CD4-positive, alpha-beta T cell treated with Interferon alpha-2 for 1 hour (primary cell): ENCODE results near the gene UGT1A9.

ENCODE experiments used
- DNase-seq, 2 donors: peaks; one replicate each; pipeline ENCODE4 v3.0.0-alpha.2; 2020 to 2022

UGT1A9 gene

DNA sequence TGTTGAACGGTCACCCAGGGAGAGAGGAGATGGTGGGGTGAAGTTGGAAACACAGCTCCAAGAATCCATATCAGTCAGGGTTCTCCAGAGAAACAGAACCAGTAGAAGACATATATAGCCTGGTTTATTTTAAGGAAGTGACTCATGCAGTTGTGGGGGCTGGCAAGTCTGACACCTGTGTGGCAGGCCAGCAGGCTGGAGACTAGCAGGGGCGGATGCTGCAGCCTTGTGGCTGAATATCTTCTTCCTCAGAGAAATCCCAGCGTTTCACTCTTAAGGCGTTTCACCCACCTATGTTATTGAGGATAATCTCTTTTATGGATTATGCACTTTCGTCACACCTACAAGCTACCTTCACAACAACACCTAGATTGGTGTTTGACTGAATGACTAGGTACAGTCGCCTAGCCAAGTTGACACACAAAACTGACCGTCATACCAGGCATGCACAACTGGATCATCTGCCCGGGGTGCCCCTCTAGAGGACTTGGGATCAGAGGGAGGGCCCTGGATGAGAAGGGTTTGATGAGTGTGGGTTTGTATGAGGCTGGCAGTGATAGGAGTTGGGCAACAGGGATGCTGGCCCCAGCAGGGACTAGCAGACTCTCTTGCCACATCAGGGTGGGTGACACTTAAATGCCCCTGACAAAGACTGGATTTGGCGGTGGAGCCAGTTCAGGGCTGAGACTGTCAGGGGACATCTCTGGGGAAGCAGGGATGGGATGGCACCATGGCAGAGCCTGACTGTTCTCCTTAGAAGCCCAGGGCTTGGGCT lies 129.8 kb downstream of the UGT1A9 start:
- DNase-seq = no peak

DNA sequence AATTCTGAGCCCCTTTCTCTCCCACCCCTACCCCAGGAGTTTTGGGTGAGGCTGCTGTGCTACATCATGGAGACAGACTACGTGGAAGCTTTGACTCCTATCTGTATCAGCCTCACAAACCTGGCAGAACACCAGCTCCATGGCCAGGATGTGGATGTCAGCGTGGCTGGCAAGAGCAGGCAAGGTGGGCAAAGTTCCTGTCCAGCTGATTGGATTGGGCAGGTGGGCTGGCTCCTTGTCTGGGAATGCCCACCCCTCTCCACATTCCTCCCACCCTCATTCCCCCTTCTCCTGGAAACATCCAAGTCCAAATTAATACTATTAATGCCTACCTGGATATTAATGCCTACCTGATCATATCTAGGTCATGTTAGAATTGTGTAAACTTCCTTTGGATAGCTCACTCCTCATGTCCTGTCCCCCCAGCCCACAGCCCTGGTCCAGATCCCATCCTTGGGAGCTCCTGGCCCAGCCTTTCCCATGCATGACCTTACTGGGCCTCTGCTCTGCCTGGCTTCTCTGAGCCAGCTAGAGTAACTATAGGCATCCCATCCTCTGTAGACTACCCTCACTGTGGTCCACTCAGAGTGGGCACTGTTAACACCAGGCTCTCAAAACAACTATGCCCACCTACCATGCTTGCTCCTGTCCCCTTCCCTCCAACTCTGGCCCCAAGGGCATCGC lies 130.6 kb downstream of the UGT1A9 start:
- no peak for DNase-seq

DNA sequence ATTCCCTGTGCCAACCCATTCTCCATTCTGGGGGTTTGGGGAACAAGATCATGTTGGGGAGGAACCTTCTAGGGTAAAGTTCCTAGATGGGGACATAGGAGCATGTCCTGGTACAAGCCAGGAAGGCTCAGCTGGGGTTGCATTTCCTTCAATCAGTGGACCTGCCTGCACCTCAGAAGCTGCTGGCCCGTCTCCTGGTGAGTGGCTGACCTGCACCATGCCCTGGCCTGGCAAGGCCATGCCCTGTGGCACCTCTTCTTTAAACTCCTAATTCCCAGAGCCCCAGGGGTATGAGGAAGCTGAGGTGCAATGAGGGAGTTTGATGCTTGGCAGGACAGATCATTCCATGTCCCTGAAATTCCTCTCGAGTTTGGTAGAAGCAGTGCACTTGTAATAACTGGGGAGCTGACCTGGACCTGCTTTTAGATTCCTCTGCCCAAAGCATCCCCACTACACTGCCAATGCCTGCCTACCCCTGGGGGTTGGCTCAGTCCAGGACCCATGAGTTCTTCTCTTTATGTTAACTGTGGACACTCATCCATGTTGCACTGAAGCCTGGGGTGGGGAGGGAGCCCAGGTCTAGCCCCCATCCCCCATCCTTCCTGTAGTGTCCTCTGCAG lies 131.7 kb downstream of the UGT1A9 start:
- no peak for DNase-seq

DNA sequence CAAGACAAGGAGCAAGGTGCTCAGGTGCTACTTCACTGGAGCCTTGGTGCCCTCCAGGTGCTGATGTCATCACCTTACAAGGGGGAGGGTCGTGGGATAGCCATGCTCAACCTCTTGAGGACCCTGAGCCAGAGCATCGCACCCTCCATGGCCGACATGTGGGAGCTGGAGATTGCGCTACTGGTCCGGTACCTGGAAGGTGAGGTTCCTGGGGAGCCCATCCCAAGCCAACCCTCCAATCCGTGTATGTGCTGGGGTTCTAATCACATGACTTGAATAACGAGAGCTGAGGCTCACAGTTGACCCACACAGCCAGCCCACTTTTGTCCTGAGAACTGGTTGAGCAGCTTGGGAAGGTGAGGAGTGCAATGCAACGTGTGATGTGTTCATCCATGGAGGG lies 132.3 kb downstream of the UGT1A9 start:
- DNase-seq = no peak

DNA sequence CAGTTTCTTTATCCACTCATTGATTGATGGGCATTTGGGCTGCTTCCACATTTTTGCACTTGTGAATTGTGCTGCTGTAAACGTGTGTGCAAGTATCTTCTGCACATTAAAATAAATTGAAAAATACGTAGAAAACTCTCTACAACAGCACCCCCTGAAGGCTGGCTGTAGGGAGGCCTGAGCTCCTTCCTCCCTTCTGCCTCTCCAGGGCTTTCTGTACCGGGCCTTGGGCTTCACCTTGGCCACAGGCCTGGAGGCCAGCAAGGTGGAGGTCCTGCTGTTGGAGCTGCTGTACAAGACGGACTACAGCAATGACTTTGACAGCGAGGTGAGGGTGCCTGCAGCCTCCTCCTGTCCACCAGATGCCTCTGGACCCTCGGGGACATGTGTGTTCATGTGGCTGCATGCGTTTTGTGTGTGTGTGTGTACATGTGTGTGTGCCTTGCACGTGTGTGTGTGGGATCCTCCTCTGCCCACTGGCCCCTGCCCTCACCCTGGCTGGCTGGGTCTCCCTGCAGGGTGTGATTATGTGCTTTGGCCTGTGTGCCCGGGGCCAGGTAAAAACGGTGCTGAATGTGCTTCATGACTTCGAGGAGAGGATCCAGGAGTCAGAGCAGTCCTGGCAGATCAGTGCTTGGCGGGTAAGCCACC lies 135.6 kb downstream of the UGT1A9 start:
- DNase-seq = no peak

DNA sequence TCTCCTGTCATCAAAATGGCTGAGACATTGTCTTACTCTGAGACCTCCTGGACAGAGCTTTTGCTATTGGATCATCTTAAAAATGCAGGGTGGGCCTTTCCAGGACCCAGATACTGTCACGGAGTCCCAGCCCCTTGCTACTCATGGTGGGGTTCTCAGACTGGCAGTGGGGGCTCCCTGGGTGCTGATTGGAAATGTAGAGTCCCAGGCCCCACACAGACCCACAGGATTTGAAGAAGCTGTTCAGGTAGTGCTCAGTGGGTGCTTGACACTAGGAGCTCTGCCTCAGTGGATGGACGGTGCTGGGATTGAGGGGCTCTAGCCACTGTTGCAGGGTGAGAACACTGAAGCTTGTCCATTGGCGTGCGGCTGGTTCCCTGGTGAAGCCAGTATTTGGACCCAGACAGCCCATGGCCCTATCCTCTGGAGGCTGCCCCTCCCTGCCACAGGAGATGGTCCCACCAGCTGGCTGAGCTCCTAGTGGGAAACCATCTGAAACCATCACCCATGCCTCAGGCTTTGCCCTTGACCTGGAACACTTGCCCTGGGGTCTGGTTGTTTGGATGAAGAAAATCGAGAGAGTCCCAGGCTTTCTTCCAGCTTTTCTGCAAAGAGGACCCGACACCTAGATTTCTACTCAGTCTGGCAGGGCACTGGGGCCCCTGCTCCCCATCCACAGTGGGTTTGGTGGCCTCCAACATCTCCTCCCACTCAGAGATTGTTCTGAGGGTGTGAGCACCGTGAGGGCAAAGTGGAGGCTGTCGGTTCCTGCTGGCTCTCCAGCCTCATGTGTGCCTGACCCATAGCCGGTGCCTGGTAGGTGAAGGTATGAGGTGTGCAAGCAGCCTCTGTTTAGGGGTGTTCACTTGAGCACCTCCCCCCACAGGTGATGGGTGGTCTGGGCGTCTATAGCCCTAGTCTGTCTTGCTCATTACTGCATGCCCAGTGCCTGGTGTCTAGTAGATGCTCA lies 136.6 kb downstream of the UGT1A9 start:
- no peak for DNase-seq

DNA sequence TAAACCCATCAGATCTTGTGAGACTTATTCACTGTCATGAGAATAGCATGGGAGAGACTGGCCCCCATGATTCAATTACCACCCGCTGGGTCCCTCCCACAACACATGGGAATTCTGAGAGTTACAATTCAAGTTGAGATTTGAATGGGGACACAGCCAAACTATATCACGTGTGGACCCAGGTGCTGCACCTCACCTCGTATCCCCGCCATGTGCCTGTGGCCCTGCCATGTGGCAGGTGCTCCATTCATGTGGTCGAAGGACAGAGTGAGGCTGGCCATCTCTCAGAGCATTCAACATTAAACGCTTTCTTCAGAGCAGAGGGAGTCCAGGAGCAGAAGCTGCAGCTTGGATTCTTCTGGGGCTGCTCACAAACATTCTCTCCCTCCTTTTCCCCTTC lies 138.7 kb downstream of the UGT1A9 start:
- no peak for DNase-seq

DNA sequence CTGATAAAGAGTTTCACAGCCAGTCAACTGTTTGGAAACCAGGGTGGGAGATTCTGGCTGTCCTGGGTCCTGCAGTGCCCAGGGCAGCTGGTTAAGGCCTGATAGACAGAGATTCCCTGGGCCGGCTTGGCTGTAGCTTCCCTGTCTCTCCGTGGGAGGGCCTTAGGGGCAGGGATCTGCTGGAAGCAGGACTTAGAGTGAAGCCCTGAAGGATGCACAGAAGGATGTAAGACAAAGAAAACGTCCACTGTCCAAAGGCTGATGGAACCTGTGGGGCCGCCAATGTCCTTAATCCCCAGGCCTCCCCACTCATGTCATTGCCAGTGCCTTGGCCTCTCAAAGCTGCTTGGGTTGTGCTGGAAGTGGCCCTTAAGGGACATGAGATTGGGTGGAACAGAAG lies 139.4 kb downstream of the UGT1A9 start:
- DNase-seq = no peak

DNA sequence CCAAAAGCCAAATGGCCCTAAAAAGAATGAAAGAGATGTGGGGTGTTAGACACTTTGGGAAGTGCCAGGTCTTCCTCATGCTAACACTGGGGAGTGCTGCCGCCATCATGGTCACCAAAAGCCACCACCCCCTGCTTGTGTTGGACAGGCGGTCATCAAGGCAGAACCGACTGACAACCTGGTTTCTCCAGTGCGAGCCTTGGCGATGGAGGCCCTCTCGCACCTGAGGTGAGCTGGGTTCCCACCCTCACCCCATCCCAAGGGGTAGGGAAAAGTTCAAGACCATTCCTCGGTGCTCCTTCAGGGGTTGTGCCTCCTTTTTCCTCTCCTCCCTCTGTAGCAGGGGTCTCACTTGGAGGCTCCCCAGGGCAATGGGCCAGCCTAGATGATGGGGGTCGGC lies 140.0 kb downstream of the UGT1A9 start:
- no peak for DNase-seq

DNA sequence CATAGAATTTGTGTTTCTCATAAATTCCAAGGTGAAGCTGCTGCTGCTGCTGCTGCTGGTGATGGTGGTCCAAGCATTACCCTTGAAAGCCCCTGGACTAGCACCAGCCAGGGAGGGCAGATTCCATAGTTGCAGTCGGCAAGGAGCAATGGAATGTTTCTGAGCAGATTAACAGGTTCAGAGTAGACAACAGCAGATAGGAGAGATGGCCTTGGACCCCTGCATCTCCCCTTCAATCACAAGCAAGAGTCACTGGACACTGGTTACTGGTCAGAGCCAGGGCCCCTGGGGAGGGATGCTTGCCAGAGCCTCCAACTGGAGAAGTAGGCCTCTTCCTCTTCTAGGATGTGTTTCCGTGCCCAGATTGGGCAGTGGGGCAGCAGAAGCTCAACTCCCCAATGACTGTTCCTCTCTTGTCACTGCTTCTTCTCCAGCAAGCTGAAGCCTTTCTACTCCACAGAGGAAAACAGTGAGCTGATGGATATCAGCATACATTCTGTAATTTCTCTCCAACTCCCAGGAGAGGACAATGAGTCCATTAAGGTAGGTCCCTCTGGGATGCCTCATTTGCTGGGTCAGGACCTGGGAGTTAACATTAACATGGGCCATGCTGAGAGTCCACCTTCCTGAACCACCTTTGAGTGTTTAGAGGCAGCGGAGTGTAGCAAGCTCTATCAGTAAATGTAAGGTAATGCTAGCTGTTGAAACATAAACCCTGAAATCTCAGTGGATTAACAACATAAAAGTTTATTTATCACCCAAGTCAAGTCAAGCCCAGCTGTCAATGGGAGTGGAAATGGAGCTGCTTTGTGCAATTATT lies 141.7 kb downstream of the UGT1A9 start:
- DNase-seq = no peak

DNA sequence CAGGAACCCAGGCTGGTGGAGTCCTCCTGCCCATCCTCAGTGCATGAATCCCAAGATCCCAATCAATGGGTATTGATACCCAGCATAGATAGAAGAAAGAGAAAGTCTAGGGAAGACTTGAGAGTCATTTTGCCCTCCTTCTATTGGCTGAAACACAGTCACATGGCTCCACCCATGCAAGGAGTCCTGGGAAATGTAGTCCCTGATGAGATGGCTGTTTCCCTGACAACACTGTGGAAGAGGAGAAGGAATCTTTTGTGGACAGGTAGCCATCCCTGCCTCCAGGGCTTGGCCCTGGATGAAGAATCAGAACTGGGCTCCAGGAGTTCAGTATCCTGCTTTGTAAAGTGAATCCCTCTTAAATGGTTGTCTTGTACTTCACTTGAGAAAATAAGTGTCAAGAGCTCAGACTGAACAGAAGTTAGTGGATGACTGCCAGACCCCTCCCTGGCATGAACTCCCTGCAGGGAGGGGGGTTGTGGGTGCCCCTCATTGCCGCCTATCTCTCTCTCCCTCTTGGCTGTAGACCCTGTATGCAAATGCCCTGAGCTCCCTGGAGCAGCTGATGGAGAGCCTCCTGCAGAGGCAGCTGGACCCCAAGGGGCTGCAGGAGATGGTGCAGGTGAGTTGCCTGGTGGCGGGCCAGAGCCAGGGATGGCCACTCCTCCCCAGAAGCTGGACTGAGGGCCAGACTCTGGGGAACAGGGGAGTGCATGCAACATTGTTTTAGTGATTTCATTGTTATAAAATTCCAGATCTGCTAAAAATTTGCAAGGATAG lies 142.5 kb downstream of the UGT1A9 start:
- no peak for DNase-seq

DNA sequence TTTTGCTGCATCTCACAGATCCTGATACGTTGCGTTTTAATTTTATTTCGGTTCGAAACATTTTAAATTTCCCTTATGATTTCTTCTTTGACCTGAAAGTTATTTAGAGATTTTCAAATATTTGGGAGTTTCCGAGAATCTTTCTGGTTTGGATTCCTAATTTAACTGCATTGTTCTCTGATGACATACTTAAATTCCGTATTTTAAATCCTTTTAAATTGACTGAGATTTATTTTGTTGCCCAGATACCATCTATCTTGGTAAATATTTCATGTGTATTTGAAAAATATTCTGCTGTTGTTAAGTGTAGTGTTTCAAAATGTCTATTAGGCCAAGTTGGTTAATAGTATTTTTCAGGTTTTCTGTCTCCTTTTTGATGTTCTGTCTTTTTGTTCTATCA lies 144.2 kb downstream of the UGT1A9 start:
- DNase-seq = no peak

DNA sequence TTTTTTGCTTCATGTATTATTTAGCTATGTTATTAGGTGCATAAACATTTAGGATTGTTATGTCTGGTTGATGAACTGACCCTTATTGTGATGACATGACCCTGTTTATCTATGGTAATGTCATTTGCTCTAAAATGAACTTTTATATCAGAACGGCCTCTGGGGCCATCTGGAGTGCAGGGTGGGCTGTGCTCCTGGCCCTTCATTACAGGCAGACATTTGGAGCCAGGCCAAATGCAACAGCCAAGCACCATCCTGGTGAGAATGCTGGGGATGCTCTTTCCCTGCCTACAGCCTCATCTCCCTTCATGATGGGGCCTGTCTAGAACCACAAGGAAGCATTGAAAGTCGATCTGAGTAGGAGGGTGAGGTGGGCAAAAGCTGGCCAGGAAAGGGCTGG lies 144.6 kb downstream of the UGT1A9 start:
- DNase-seq = no peak

DNA sequence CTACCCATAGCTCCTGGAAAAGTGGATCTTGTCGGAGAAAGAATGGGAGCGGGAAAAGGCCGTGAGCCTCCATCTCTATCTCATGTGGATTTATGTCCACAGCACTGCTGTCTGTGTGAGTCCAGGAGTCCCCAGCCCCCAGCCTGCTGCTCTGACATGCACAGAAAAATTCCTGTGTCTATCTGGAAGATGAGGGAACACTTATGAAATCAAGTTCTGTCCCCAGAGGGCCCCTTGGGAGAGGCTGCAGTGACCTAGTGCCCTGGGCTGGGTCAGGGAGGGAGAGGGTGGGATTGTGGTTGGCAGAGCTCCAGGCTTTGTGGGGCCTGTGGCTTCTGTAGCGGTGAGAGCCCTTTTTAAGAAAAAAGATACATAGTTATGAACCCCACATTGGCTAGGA lies 145.1 kb downstream of the UGT1A9 start:
- DNase-seq = no peak

DNA sequence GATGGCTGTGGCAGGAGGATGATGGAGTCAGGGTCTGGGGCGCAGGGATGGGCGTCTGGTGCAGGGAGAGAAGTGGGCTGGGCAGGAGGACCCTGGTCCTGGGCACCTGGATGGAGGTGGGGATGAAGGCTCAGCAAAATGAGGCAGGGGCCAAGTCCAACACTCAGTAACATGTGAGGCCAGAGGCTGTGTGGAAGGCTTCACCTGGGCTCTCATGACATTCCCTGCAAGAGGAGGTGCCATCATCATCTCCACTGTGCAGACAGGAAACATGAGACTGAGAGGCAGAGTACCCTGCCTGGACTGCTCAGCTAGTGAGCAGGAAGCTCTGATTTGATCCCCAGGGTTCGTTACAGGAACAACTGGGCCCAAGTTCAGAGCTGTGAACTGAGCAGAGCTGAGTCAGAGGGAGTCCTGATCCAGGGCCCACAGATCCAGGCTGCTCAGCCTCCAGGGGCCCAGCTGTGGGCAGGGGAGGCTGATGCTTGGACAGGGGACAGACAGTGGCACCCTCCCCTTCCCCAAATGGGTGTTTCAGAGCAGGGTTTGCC lies 145.7 kb downstream of the UGT1A9 start:
- DNase-seq = no peak

DNA sequence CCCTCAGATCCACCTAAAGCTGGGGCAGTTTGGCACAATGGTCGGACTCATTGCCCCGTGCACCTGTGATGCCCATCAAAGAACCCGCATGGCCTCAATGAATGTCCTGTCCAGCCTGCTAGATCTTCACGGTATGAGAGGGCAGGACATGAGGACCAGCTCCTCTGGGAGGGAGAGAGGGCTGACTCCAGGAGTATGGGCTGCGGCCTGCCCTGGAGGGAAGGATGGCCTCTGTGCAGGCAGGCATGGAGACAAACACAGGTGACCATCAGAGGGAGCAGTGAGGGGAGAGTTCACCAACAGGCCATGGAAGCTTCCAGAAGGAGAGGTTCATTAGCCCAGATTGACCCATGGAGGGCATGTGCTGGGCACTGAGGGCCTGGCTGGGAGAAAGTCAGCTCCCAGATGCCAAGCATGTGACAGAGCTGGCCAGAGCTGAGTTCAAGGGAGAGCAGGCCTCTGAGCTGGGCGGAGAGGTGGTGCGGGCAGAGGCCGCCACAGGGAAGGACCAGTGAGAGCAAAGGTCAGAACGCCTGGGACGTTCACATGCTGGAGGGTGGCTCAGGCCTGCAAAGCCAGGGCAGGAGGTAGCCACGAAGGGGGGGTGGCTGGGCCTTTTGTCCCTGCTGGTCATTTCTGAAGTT lies 146.4 kb downstream of the UGT1A9 start:
- DNase-seq = no peak

DNA sequence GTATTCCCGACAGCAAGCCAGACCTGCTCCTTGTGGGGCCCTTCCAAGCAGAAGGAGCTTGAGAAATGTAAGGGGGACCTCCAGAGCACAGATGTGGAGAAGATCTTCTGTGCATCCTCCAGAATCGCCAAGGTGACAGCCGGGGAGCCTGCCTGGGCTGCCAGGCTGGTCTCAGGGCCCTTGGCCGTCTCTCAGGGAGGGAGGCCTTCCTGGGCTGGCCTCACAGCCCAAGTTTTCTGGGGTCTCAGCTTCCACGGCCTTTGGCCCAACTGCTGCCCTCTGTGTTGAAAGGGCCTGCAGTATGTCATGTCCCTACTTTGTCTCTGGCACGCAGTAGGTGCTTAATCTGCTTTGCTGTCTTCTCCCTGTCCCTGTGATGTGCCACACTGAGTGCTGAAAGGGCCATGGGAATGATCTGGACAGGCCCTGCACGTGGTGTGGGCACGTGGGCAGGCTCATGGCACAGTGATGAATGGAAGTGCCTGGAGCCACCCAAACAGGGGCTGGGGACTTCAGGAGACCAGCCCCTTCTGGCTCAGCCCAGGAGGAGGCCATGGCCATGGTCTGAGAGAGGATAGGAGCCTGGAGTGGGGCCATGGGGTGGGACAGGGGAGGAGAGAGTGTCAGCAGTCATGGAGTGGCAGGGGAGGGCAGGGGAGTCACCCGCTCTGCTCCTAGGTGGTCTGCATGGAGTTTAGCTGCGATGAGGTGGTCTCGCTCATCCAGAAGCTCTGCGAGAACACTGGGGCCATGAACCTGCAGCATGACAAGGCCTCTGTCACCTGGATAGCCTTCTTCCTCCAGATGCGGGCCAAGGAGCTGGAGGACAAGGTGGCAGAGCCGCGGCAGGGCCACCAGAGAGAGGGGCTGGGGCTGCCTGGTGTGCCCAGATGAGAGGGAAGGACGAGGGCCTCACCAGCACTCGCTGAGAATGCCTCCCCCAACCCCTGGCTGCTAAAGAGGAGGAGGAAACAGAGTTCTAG lies 147.2 kb downstream of the UGT1A9 start:
- DNase-seq = no peak
